PFSK-1 (cell line): ENCODE data around the gene TRAPPC12.

Experiments
- POLR2AphosphoS5 ChIP-seq: IDR thresholded peaks from 2 replicates; pipeline ENCODE4 v1.6.1; 2012; ENCODE audit warnings: low read depth, mild to moderate bottlenecking, control low read depth, low read length, moderate library complexity
- REST ChIP-seq, 2 experiments: IDR thresholded peaks; 2 replicates each; pipeline versions ENCODE4 v1.6.1 to v1.8.0; 2011 to 2012; ENCODE audit warnings: low read depth in 2 of 2, low read length in 2 of 2, control low read depth in 1 of 2, inconsistent platforms in 1 of 2, mild to moderate bottlenecking in 1 of 2, moderate library complexity in 1 of 2; ENCODE audit not compliant: insufficient read depth in 1 of 2
- SIN3A ChIP-seq: IDR thresholded peaks from 2 replicates; pipeline ENCODE4 v1.6.1; 2012; ENCODE audit warnings: mild to moderate bottlenecking, low read length, moderate library complexity, borderline replicate concordance; ENCODE audit not compliant: insufficient read depth
- TAF1 ChIP-seq: IDR thresholded peaks from 2 replicates; pipeline ENCODE4 v1.6.1; 2012; ENCODE audit warnings: low read length, control low read depth, borderline replicate concordance; ENCODE audit not compliant: insufficient read depth

GRCh38 chr2:3430172-3430571, 50.7 kb downstream of the TRAPPC12 start:
- no peak for TF ChIP-seq TAF1
- no peak for TF ChIP-seq REST (IDR thresholded peaks at IDR 0.05; ENCODE audit: insufficient read depth in 1 of 2, low read depth in 2 of 2, low read length in 2 of 2)
- TF ChIP-seq POLR2AphosphoS5 = no peak
- TF ChIP-seq SIN3A = no peak
